ENCODE results near the gene NINJ2.

NINJ2 gene

DNA sequence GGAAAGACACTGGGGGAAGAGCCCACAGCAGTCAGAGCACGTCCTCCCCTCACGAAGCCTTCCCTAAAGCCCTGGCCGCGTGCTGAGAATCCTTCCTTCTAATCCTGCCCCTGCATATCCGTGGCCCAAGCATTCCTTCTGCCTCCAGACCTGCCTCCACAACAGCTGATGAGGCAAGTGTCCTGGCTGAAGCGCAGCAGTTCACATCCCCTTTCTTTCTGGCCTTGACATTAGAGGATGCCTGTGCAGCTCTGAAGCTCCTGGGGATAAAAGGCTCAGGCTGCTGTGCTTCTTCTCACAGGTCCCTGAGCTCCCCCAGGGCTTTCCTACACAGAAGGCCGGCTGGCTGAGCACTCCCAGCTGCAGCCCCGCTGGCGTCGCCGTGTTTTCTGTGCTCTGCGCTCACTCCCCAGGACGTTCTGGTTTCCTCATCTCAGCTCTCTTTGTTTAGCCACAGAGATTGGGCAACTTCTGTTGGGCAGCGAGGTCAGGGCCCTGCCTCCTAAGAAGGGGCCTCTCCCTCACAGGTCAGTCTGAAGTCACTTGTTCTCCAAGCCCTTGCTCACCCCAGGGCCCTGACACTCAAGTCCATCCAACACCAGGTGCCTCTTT lies 45.8 kb downstream of the NINJ2 start:
- Histone ChIP-seq H2AFZ (no peak overlapping the region), H3K79me2 (no peaks in the 10 kb centered on the region), H3K36me3 (ENCODE audit: control insufficient read depth, insufficient read depth, low read length) (no peaks in the 10 kb centered on the region), H3K4me2 (ENCODE audit: low read length) (no peak overlapping the region), H3K4me1 (no peaks in the 10 kb centered on the region), H3K9me3 (ENCODE audit: control insufficient read depth, low read length) (no peaks in the 10 kb centered on the region), H3K9ac (no peak overlapping the region), H3K4me3 (ENCODE audit: low read depth, low read length) (no peak overlapping the region), H3K27me3 (ENCODE audit: control insufficient read depth, insufficient read depth, low read length) (no peaks in the 10 kb centered on the region), H3K27ac (no peak overlapping the region)
- TF ChIP-seq, protein P1, sequence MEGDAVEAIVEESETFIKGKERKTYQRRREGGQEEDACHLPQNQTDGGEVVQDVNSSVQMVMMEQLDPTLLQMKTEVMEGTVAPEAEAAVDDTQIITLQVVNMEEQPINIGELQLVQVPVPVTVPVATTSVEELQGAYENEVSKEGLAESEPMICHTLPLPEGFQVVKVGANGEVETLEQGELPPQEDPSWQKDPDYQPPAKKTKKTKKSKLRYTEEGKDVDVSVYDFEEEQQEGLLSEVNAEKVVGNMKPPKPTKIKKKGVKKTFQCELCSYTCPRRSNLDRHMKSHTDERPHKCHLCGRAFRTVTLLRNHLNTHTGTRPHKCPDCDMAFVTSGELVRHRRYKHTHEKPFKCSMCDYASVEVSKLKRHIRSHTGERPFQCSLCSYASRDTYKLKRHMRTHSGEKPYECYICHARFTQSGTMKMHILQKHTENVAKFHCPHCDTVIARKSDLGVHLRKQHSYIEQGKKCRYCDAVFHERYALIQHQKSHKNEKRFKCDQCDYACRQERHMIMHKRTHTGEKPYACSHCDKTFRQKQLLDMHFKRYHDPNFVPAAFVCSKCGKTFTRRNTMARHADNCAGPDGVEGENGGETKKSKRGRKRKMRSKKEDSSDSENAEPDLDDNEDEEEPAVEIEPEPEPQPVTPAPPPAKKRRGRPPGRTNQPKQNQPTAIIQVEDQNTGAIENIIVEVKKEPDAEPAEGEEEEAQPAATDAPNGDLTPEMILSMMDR (IDR thresholded peaks at IDR 0.05) = no peak

DNA sequence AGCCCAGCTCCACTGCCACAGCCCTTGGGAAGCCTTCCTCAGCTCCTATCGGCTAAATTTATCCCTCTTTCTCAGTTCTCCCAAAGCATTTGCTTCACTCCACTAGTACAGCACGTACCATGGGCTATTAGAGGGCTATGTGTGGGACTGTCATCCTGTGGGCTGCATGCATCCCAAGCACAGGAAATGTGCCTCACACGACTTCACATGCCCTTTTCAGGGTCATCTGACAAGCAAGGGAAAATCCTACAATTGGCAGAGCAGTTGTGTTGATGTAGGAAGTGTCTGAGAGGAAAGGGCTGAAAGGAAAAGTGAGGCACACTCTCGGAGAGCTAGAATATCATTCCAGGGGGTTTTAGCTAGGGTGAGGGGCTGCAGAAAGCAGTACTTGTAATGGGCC lies 47.6 kb downstream of the NINJ2 start:
- Histone ChIP-seq H3K4me3 (ENCODE audit: low read depth, low read length) (no peak overlapping the region), H2AFZ (no peak overlapping the region), H3K27me3 (ENCODE audit: control insufficient read depth, insufficient read depth, low read length) (no peaks in the 10 kb centered on the region), H3K9me3 (ENCODE audit: control insufficient read depth, low read length) (no peaks in the 10 kb centered on the region), H3K27ac (no peak overlapping the region), H3K9ac (no peak overlapping the region), H3K36me3 (ENCODE audit: control insufficient read depth, insufficient read depth, low read length) (no peaks in the 10 kb centered on the region), H3K79me2 (no peaks in the 10 kb centered on the region), H3K4me2 (ENCODE audit: low read length) (no peak overlapping the region), H3K4me1 (no peaks in the 10 kb centered on the region)
- TF ChIP-seq, protein P1 (IDR thresholded peaks at IDR 0.05) = no peak

DNA sequence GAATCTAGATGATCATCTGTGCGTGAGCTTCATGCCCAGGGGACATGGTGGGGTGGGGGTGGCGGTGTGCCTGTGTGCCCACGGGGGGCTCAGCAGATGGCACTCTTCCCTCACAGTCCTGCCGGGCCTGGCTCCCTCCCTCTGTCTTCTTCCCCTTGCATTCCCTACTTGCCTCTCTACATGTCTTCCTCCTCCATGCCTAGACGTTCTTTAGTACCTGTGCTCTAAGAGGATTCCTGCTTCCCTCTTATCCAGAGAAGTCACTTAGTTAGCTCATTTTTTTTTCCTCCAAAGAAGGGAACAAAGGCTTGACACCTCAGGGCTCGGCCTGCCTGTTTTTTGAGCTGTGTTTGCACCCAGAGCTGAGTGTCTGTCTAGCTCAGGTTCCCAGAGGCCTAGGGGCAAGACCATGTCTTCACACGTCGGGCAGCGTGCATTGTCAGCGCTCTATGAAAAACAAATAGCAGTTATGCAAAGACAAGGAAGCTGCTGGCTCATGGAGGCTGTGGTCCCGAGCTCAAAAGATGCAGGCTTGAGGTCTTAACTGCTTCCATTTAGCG lies 48.8 kb downstream of the NINJ2 start:
- Histone ChIP-seq H3K79me2 (no peaks in the 10 kb centered on the region), H3K9me3 (ENCODE audit: control insufficient read depth, low read length) (no peaks in the 10 kb centered on the region)

DNA sequence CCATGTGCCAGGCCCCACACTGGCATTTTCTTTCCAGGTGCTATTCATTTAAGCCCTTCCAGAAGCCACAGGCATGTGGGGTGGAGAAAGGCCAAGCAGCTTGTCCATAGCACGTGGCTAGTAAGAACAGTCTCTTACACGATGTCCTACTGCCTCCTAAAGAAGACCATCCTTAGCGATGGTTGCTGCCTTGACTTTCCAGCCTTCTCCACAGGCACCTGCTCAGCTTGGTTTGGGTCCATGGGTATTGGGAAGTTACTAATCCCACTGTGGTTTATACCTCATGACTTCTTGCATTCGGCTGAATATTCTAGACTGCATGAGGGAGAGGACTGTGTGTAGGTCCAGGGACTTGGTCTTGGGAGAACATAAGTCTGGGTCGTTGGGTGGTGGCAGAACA lies 49.2 kb downstream of the NINJ2 start:
- Histone ChIP-seq H3K4me3 (ENCODE audit: low read depth, low read length) (no peak overlapping the region), H3K36me3 (ENCODE audit: control insufficient read depth, insufficient read depth, low read length) (no peaks in the 10 kb centered on the region), H3K4me1 (no peaks in the 10 kb centered on the region), H3K27me3 (ENCODE audit: control insufficient read depth, insufficient read depth, low read length) (no peaks in the 10 kb centered on the region), H2AFZ (no peak overlapping the region), H3K9ac (no peak overlapping the region), H3K27ac (no peak overlapping the region), H3K9me3 (ENCODE audit: control insufficient read depth, low read length) (no peaks in the 10 kb centered on the region), H3K79me2 (no peaks in the 10 kb centered on the region), H3K4me2 (ENCODE audit: low read length) (no peak overlapping the region)
- TF ChIP-seq, protein P1 (IDR thresholded peaks at IDR 0.05) = no peak

More for the DNA sequence above, 48.8 kb downstream of the NINJ2 start:
- TF ChIP-seq, protein P1 (IDR thresholded peaks at IDR 0.05) = peak; percentile 8
- no peaks in the 10 kb centered on the region for H3K4me1 ChIP-seq
- H3K27ac ChIP-seq = no peak overlapping the region
- H3K27me3 ChIP-seq (ENCODE audit: control insufficient read depth, insufficient read depth, low read length) = no peaks in the 10 kb centered on the region
- H3K36me3 ChIP-seq (ENCODE audit: control insufficient read depth, insufficient read depth, low read length) = no peaks in the 10 kb centered on the region
- H3K9ac ChIP-seq = no peak overlapping the region
- no peak overlapping the region for H3K4me3 ChIP-seq (ENCODE audit: low read depth, low read length)
- no peak overlapping the region for H2AFZ ChIP-seq
- no peak overlapping the region for H3K4me2 ChIP-seq (ENCODE audit: low read length)

DNA sequence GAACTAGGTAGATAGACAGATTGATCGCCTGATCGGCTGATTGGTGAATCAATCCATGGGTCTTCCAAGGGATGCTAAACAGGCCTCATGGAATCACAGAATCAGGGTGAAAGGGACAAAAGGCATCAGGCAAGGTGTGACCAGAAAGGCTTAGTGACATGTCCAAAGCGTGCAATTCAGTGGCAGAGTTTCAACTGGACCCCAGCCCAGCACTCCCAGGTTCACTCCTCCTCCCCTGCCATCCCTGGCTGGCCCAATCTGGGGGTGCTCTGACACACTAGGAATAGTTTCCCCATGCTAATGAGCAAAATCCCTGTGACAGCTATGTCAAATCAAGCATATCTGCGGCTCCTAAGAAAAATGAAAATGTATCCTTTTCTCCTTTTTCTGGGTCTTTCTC lies 50.4 kb downstream of the NINJ2 start:
- no peak overlapping the region for H2AFZ ChIP-seq
- H3K4me3 ChIP-seq (ENCODE audit: low read depth, low read length) = no peak overlapping the region
- no peaks in the 10 kb centered on the region for H3K79me2 ChIP-seq
- H3K36me3 ChIP-seq (ENCODE audit: control insufficient read depth, insufficient read depth, low read length) = no peaks in the 10 kb centered on the region
- TF ChIP-seq, protein P1 (IDR thresholded peaks at IDR 0.05) = no peak
- no peaks in the 10 kb centered on the region for H3K9me3 ChIP-seq (ENCODE audit: control insufficient read depth, low read length)
- no peak overlapping the region for H3K4me2 ChIP-seq (ENCODE audit: low read length)
- no peak overlapping the region for H3K9ac ChIP-seq
- H3K27ac ChIP-seq = no peak overlapping the region
- no peaks in the 10 kb centered on the region for H3K27me3 ChIP-seq (ENCODE audit: control insufficient read depth, insufficient read depth, low read length)
- no peaks in the 10 kb centered on the region for H3K4me1 ChIP-seq
